Calu3 (cell line): ENCODE results near the gene MUC3A. TPM values are rescaled to one million over a fixed set of nuclear protein-coding genes. Genes with fewer than 3 reads are reported as not detected.

Source experiments
- BruUV-seq: library from RNA; stranded (reverse); fragments of 400-500 nt; replicated peaks from 2 replicates; lab custom pipeline; 2021; lab: Mats Ljungman, UMichigan
- CTCF ChIA-PET: fragments of 300-600 bp; sonication (Branson Sonifier 250); formaldehyde crosslinking; loops from one replicate; lab custom pipeline; 2022; ENCODE audit warnings: antibody characterized with exemption; lab: Charles Lee
- DNase-seq: peaks from one replicate; pipeline ENCODE4 v3.0.0; 2022
- H3K27ac Mint-ChIP-seq: one replicate; pipeline ENCODE4 v1.8.0; 2022; ENCODE audit warnings: mixed read lengths; ENCODE audit not compliant: unreplicated experiment
- H3K27me3 Mint-ChIP-seq: one replicate; pipeline ENCODE4 v1.8.0; 2022; ENCODE audit warnings: mixed read lengths; ENCODE audit not compliant: unreplicated experiment
- H3K36me3 Mint-ChIP-seq: one replicate; pipeline ENCODE4 v1.8.0; 2022; ENCODE audit warnings: mild to moderate bottlenecking, moderate library complexity, mixed read lengths; ENCODE audit not compliant: insufficient read depth, unreplicated experiment
- H3K4me1 Mint-ChIP-seq: one replicate; pipeline ENCODE4 v1.8.0; 2022; ENCODE audit warnings: mild to moderate bottlenecking, low read depth, mixed read lengths; ENCODE audit not compliant: unreplicated experiment
- H3K4me3 Mint-ChIP-seq: one replicate; pipeline ENCODE4 v1.8.0; 2022; ENCODE audit warnings: mild to moderate bottlenecking, low read depth, moderate library complexity, mixed read lengths; ENCODE audit not compliant: unreplicated experiment
- H3K9me3 Mint-ChIP-seq: one replicate; pipeline ENCODE4 v1.8.0; 2022; ENCODE audit warnings: low read depth, mixed read lengths; ENCODE audit not compliant: unreplicated experiment
- CTCF ChIP-seq: fragments of 200-600 bp; IDR thresholded peaks from one replicate; pipeline ENCODE4 v1.8.0; 2022; ENCODE audit warnings: antibody characterized with exemption; ENCODE audit not compliant: unreplicated experiment
- intact Hi-C: fragments of 100-400 bp; cut with micrococcal nuclease; formaldehyde crosslinking; loops from one replicate; pipeline ENCODE4 v1.10.0; 2022; ENCODE audit not compliant: unreplicated experiment
- total RNA-seq: library from RNA; stranded (reverse); gene quantifications from 2 replicates; pipeline ENCODE4 v1.2.3, GENCODE V29; 2022

MUC3A gene
- total RNA-seq, 1 experiment from 2014 or later = 6.3 TPM

GRCh38 chr7:100967292-100967863 lies 18.0 kb downstream of the MUC3A start:
- BruUV-seq = TSS peak; percentile 61
- CTCF ChIA-PET = no interaction called here

GRCh38 chr7:100968031-100968430 lies 18.7 kb downstream of the MUC3A start:
- no TSS peak for BruUV-seq
- H3K4me3 Mint-ChIP-seq = no peak overlapping the region
- peaks cover 11% of the 10 kb centered on the region for H3K36me3 Mint-ChIP-seq
- no peak for DNase-seq
- TF ChIP-seq CTCF = no peak
- H3K4me1 Mint-ChIP-seq = no peaks in the 10 kb centered on the region
- intact Hi-C loops = loop anchor here (5.0 to 10.0 kb wide), 2 partner anchors 73 to 89 kb away; partner anchors contain the start of gene ACHE
- no peaks in the 10 kb centered on the region for H3K9me3 Mint-ChIP-seq
- H3K27ac Mint-ChIP-seq = no peak overlapping the region
- CTCF ChIA-PET = no interaction called here
- peaks cover 73% of the 10 kb centered on the region for H3K27me3 Mint-ChIP-seq

More at GRCh38 chr7:100967292-100967863, 18.0 kb downstream of the MUC3A start:
- intact Hi-C loops = loop anchor here (5.0 to 10.0 kb wide), 2 partner anchors 73 to 90 kb away; partner anchors contain the start of gene ACHE
- Mint-ChIP-seq H3K27me3 (peaks cover 73% of the 10 kb centered on the region), H3K9me3 (no peaks in the 10 kb centered on the region), H3K4me3 (peak overlapping the region; percentile 67), H3K4me1 (no peaks in the 10 kb centered on the region), H3K27ac (no peak overlapping the region), H3K36me3 (peaks cover 6% of the 10 kb centered on the region)
- TF ChIP-seq CTCF = no peak
- DNase-seq = no peak

- Mint-ChIP-seq H3K4me3 (no peak overlapping the region), H3K27ac (no peak overlapping the region), H3K9me3 (no peaks in the 10 kb centered on the region), H3K36me3 (peaks cover 11% of the 10 kb centered on the region), H3K4me1 (no peaks in the 10 kb centered on the region), H3K27me3 (peaks cover 70% of the 10 kb centered on the region)
- intact Hi-C loops = loop anchor here (5.0 to 10.0 kb wide), 2 partner anchors 74 to 89 kb away; partner anchors contain the start of gene ACHE
- BruUV-seq = no TSS peak
- TF ChIP-seq CTCF = no peak
- CTCF ChIA-PET = no interaction called here
- DNase-seq = no peak
These were observed 19.3 kb downstream of the MUC3A start for GRCh38 chr7:100968650-100969049.

- H3K27ac Mint-ChIP-seq = no peak within 1 kb of the TSS
- no peak for TF ChIP-seq CTCF
- CTCF ChIA-PET = no interaction called here
- peaks cover 65% of the 10 kb centered on the region for H3K27me3 Mint-ChIP-seq
- no TSS peak for BruUV-seq
- H3K4me1 Mint-ChIP-seq = no peaks in the 10 kb centered on the region
- H3K36me3 Mint-ChIP-seq = peaks cover 11% of the 10 kb centered on the region
- peaks cover 2% of the 10 kb centered on the region for H3K9me3 Mint-ChIP-seq
- no peak for DNase-seq
- no peak within 1 kb of the TSS for H3K4me3 Mint-ChIP-seq
- intact Hi-C loops = loop anchor here (5.0 to 10.0 kb wide), 2 partner anchors 74 to 88 kb away; partner anchors contain the start of gene ACHE
These were observed 19.8 kb downstream of the MUC3A start, which contains the start of gene MUC12 for GRCh38 chr7:100969066-100969615. TSS of gene MUC12 (plus strand) at chr7:100969565. CDS start at chr7:100969623, 58 bp downstream.
